ENCODE results near the gene DYNC2H1. TPM values are rescaled to one million over a fixed set of nuclear protein-coding genes. Genes with fewer than 3 reads are reported as not detected.

The DYNC2H1 gene
- total RNA-seq, 1 donor from 2014 or later, result 18.6 TPM

- no peak for DNase-seq (ENCODE audit: low spot score, unreplicated experiment)
- Mint-ChIP-seq H3K9me3 (ENCODE audit: low read depth) (peaks cover 40% of the 10 kb centered on the region), H3K4me3 (ENCODE audit: low read depth) (no peak overlapping the region), H3K4me1 (ENCODE audit: low read depth) (peaks cover 6% of the 10 kb centered on the region), H3K27ac (no peak overlapping the region), H3K27me3 (no peaks in the 10 kb centered on the region), H3K36me3 (ENCODE audit: insufficient read depth) (peaks cover 40% of the 10 kb centered on the region)
- no peak for TF ChIP-seq CTCF (IDR thresholded peaks at IDR 0.05; ENCODE audit: unreplicated experiment)
Measured at GRCh38 chr11:103295704-103296103, 186.5 kb downstream of the DYNC2H1 start.

- H3K4me3 Mint-ChIP-seq (ENCODE audit: low read depth), result no peak overlapping the region
- DNase-seq (ENCODE audit: low spot score, unreplicated experiment), result no peak
- H3K9me3 Mint-ChIP-seq (ENCODE audit: low read depth), result peaks cover 26% of the 10 kb centered on the region
- peaks cover 31% of the 10 kb centered on the region for H3K36me3 Mint-ChIP-seq (ENCODE audit: insufficient read depth)
- TF ChIP-seq CTCF (IDR thresholded peaks at IDR 0.05; ENCODE audit: unreplicated experiment), result no peak
- no peak overlapping the region for H3K27ac Mint-ChIP-seq
- peaks cover 6% of the 10 kb centered on the region for H3K4me1 Mint-ChIP-seq (ENCODE audit: low read depth)
- H3K27me3 Mint-ChIP-seq, result no peaks in the 10 kb centered on the region
Measured at GRCh38 chr11:103297900-103298299, 188.7 kb downstream of the DYNC2H1 start.

- no peak for TF ChIP-seq CTCF (IDR thresholded peaks at IDR 0.05; ENCODE audit: unreplicated experiment)
- Mint-ChIP-seq H3K4me3 (ENCODE audit: low read depth) (no peak overlapping the region), H3K27me3 (no peaks in the 10 kb centered on the region), H3K27ac (no peak overlapping the region), H3K36me3 (ENCODE audit: insufficient read depth) (no peaks in the 10 kb centered on the region), H3K9me3 (ENCODE audit: low read depth) (no peaks in the 10 kb centered on the region), H3K4me1 (ENCODE audit: low read depth) (peaks cover 3% of the 10 kb centered on the region)
- DNase-seq (ENCODE audit: low spot score, unreplicated experiment), result no peak
Measured at GRCh38 chr11:103315248-103315647, 206.0 kb downstream of the DYNC2H1 start.

- no peak overlapping the region for H3K4me3 Mint-ChIP-seq (ENCODE audit: low read depth)
- no peaks in the 10 kb centered on the region for H3K9me3 Mint-ChIP-seq (ENCODE audit: low read depth)
- no peak for DNase-seq (ENCODE audit: low spot score, unreplicated experiment)
- H3K36me3 Mint-ChIP-seq (ENCODE audit: insufficient read depth), result no peaks in the 10 kb centered on the region
- H3K4me1 Mint-ChIP-seq (ENCODE audit: low read depth), result peaks cover 3% of the 10 kb centered on the region
- H3K27me3 Mint-ChIP-seq, result no peaks in the 10 kb centered on the region
- no peak for TF ChIP-seq CTCF (IDR thresholded peaks at IDR 0.05; ENCODE audit: unreplicated experiment)
- no peak overlapping the region for H3K27ac Mint-ChIP-seq
Measured at GRCh38 chr11:103317118-103317517, 207.9 kb downstream of the DYNC2H1 start.

GRCh38 chr11:103322821-103323220, 213.6 kb downstream of the DYNC2H1 start:
- Mint-ChIP-seq H3K36me3 (ENCODE audit: insufficient read depth) (peaks cover 16% of the 10 kb centered on the region), H3K27ac (no peak overlapping the region), H3K27me3 (no peaks in the 10 kb centered on the region), H3K9me3 (ENCODE audit: low read depth) (peaks cover 3% of the 10 kb centered on the region), H3K4me3 (ENCODE audit: low read depth) (no peak overlapping the region), H3K4me1 (ENCODE audit: low read depth) (peaks cover 9% of the 10 kb centered on the region)
- no peak for TF ChIP-seq CTCF (IDR thresholded peaks at IDR 0.05; ENCODE audit: unreplicated experiment)
- no peak for DNase-seq (ENCODE audit: low spot score, unreplicated experiment)

Measured in progenitor cell of endocrine pancreas (in vitro differentiated cells).